SKM-1 (cell line): ENCODE results near the gene UPK1B.
"Not testable (repeated sequence)": the region's sequence is repeated elsewhere in the genome, so short reads cannot be mapped to it uniquely, and the experiment has no call there.

Source experiments
- DNase-seq: peaks from one replicate; lab custom pipeline; 2025; ENCODE audit not compliant: unreplicated experiment; lab: John Stamatoyannopoulos, UW

UPK1B gene

DNA sequence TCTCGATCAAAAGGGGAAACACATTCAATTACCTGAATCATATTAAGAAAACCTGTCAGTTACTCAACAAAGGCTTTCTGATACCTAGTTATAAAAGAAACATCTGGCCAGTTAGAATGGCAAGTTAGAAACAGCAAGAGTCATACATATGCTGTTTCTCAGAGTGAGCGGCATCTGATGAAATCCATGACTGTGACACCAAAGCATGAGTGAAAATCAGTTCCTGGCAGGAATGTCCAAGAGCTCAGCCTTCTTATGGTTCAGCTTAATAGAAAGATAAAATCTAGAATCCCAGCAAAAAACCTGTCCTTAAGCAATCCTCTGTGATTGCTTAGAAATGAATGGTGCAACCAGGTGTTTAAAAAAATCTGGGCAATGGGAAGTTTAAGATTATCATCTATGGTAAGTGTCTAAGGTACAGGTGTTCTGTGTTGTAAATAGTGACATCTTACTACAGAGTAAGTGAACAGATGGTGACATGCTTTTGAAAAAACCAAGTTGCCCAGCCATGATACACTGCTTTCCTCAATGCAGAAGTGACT, 48.5 kb downstream of the UPK1B start:
- no peak for DNase-seq

DNA sequence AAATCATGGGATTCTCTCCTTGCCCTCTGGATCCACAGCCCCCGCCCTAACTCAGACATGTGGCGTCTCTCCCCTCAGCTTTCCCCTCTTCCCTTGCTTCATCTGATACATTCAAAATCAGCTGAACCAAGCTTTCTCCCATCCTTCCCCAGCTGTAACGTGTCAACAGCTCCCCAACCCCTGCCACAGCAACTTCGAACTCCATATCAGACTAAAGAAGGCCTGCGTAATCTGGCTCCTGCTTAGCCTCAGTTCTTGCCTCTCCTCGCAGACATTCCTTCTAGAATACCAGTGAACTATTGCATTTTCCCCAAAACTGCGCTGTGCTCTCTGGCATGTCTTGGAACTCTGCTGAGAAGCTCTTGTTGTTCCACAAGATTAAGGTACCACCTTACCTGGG, 49.0 kb downstream of the UPK1B start:
- DNase-seq: no peak

DNA sequence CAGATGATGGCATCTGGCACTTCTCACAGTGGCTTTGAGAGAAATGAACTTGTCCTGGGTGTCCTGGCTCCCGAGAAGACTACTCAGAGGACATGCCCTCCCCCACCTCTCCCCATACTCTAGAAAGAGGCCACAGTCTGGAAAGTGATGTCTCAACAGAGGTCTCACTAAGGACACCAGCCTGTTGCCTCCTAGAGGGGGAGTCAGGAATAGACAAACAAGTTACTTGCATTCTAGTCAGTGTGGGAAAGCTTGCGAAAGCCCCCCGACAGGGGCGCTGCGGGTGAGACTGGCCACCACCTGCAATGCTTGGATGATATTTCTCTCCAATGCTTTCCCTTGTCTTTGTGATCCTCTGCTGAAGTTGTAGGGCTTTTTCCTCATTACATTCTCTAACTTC, 50.1 kb downstream of the UPK1B start:
- DNase-seq: peak; percentile 49

- DNase-seq: no peak
These were observed 51.7 kb downstream of the UPK1B start for GRCh38 chr3:119225121-119225520.

DNA sequence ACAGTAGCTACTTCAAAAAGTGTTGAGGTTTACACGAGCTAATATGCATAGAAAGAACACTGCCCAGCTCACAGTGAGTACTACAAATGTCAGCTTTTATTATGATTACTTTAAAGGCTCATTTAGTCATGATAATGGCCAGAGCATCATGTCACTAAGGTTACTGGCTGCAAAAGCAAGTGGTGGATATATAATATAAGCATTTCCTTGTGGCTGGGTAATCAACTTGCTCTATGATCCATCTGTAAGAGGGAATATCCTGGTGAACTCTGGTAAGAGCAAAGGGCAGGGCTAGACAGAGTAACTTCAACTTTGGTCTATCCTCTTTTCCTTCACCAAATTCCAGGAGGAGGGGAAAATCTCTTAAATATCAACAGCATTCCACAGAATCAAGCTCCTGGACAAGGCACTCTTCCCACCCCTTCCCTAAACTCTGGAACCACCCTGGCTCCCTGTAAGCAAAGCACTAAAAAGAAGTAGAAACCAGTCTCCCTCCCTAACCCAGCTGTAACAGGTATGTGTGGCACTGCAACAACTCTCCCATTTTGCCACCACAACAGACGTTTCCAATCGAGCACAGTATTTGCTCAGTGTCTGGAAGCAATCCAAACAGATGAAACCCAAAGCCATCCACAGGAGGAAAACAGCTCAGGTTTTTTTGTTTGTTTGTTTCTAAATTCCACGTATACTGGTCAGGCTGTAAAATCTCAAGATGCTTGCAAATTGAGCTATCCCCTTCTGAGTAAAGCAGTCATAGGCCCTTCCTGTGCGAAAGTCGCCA, 53.9 kb downstream of the UPK1B start:
- DNase-seq: no peak

DNA sequence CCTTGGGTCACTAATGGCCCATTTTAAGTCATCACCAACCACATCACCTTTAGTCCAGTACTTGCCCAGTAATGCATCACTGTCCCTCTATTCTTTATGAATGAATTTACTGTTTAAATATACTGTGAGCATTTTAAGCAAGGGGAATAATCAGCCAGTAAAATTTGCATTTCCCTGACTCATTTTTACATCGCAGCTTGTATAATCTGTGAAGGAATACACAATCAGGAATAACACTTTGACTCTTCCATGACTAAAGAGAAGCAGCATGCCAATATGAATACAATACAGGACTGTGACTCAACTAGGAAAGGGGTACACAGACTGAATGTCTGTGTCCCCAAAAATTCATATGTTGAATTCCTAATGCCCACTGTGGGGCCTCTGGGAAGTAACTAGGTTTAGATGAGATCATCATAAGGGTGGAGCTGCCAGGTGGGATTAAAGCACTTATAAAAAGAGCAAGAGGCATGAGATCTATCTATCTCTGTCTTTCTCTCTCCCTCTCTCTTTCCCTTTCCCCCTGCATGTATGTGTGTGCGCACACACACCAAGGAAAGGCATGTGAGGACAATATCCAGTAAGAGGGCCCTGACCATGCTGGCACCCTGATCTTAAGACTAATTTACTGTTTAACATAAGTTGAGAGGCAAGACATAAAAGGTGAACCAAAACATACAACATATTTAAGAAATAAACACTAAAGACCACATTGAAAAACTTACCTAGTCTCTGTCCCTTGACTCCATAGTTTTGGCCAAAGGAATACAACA, 55.2 kb downstream of the UPK1B start:
- DNase-seq: no peak

GRCh38 chr3:119229190-119229589, 55.8 kb downstream of the UPK1B start:
- no peak for DNase-seq

- DNase-seq: no peak
These were observed 56.7 kb downstream of the UPK1B start for GRCh38 chr3:119230071-119230470.

- no peak for DNase-seq
These were observed 57.3 kb downstream of the UPK1B start for GRCh38 chr3:119230745-119231144.

- no peak for DNase-seq
These were observed 61.2 kb downstream of the UPK1B start for GRCh38 chr3:119234610-119235009.

- no peak for DNase-seq
These were observed 61.8 kb downstream of the UPK1B start for GRCh38 chr3:119235151-119235550.

GRCh38 chr3:119236756-119237155, 63.4 kb downstream of the UPK1B start:
- DNase-seq: no peak

DNA sequence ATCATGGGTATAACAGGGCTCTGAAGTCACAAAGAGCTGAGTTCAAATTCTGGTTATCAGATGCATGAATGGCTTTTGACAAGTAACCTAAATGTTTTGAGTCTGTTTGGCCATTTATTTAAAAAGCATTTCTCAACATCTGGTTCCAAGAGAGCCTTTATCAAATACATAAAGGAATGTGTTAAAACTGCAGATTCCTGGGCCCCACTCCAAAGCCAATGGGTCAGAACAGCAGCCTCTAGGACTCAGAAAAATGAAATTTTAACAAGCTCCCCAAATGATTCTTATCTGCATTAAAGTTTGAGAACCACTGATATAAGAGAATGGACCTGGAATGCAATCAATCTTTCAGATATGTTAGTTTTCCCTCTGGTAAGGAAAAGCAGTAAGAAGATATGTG, 63.9 kb downstream of the UPK1B start:
- DNase-seq: no peak

- DNase-seq: no peak
These were observed 65.0 kb downstream of the UPK1B start for GRCh38 chr3:119238363-119238762.

DNA sequence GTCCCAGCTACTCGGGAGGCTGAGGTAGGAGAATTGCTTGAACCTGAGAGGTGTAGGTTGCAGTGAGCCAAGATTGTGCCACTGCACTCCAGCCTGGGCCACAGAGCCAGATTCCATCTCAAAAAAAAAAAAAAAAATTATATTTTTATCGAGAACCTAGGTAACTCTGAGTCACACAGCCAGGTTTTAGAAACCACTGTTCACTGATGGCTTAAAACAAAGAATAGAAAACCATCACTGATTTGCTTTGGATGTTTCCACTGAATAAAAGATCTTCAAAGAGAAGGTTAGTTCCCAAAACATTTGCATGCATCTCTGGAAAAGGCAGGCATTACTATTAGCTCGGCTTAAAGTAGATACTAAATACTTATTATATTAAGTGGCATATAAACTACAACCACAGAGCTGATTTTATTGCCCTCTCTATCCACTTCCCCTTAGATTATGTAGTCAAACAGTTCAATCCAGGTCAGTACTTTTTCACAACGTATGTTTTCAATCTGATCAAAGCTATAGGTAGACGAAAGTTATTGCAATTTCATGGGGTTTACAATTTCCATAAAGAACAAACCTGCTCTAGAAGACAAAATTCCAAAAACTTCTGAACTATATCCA, 65.9 kb downstream of the UPK1B start:
- DNase-seq: no peak

GRCh38 chr3:119240101-119240590, 66.7 kb downstream of the UPK1B start:
- no peak for DNase-seq

- DNase-seq: peak; percentile 71
These were observed 67.4 kb downstream of the UPK1B start, which contains the start of gene B4GALT4 for GRCh38 chr3:119240591-119241434. B4GALT4 (minus strand) TSS chr3:119240878; CDS start chr3:119230099, 10,779 bp downstream.

DNA sequence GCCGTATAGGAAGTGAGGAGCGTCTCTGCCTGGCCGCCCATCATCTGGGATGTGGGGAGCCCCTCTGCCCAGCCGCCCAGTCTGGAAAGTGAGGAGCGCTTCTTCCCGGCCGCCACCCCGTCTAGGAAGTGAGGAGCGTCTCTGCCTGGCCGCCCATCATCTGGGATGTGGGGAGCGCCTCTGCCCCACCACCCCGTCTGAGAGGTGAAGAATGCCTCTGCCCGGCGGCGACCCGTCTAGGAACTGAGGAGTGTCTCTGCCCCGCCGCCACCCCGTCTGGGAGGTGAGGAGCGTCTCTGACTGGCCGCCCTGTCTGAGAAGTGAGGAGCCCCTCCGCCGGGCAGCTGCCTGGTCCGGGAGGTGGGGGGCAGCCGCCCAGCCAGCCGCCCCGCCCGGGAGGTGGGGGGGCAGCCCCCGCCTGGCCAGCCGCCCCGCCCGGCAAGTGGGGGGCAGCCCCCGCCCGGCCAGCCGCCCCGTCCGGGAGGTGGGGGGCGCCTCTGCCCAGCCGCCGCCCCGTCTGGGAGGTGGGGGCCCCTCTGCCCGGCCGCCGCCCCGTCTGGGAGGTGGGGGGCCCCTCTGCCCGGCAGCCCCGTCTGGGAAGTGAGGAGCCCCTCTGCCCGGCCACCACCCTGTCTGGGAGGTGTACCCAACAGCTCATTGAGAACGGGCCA, 69.1 kb downstream of the UPK1B start:
- not testable (repeated sequence) for DNase-seq

GRCh38 chr3:119243058-119243529, 69.7 kb downstream of the UPK1B start:
- DNase-seq: not testable (repeated sequence)

- DNase-seq: no peak
These were observed 70.3 kb downstream of the UPK1B start for GRCh38 chr3:119243712-119244111.
